Measurements from ENCODE around the gene SULT6B1.

The SULT6B1 gene

DNA sequence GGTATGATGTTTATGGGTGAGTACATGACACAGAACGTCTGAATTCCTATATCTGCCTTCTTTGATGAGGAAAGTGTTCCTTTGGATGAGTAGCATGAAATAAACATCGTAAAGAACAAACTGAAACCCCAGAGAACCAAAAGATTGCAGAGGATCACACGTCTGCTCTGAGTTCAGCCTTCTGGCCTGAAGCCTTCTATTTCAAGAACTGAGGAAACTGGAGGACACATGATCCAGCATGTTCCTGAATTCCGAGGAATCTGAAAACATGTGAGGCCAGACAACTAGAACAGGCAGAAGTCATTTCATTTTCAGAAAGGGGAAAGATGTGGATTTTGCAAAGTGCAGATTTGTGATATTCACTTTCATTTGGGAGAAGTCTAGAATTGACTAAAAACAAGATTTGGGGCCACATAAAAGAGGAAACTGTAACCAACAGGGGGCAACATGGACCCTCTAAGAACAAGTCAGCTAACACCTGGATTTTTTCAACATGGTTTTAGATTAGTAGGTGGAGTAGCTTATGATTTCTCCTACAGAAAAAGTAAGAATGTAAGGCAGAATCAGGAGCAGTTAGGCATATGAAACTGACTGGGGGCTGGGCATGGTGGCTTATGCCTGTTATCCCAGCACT, 8.3 kb downstream of the SULT6B1 start:
- no peak overlapping the region for H3K27ac ChIP-seq
- TF ChIP-seq, protein P1, sequence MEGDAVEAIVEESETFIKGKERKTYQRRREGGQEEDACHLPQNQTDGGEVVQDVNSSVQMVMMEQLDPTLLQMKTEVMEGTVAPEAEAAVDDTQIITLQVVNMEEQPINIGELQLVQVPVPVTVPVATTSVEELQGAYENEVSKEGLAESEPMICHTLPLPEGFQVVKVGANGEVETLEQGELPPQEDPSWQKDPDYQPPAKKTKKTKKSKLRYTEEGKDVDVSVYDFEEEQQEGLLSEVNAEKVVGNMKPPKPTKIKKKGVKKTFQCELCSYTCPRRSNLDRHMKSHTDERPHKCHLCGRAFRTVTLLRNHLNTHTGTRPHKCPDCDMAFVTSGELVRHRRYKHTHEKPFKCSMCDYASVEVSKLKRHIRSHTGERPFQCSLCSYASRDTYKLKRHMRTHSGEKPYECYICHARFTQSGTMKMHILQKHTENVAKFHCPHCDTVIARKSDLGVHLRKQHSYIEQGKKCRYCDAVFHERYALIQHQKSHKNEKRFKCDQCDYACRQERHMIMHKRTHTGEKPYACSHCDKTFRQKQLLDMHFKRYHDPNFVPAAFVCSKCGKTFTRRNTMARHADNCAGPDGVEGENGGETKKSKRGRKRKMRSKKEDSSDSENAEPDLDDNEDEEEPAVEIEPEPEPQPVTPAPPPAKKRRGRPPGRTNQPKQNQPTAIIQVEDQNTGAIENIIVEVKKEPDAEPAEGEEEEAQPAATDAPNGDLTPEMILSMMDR (IDR thresholded peaks at IDR 0.05), result no peak
- no peak for TF ChIP-seq ZFX (IDR thresholded peaks at IDR 0.05; ENCODE audit: borderline replicate concordance)

- TF ChIP-seq, protein P1 (IDR thresholded peaks at IDR 0.05), result no peak
- TF ChIP-seq ZFX (IDR thresholded peaks at IDR 0.05; ENCODE audit: borderline replicate concordance), result no peak
- H3K27ac ChIP-seq, result no peak overlapping the region
These were observed 14.7 kb downstream of the SULT6B1 start for GRCh38 chr2:37173741-37174140.

- TF ChIP-seq, protein P1 (IDR thresholded peaks at IDR 0.05), result no peak
- H3K27ac ChIP-seq, result no peak overlapping the region
These were observed 16.9 kb downstream of the SULT6B1 start for GRCh38 chr2:37171624-37171950.

DNA sequence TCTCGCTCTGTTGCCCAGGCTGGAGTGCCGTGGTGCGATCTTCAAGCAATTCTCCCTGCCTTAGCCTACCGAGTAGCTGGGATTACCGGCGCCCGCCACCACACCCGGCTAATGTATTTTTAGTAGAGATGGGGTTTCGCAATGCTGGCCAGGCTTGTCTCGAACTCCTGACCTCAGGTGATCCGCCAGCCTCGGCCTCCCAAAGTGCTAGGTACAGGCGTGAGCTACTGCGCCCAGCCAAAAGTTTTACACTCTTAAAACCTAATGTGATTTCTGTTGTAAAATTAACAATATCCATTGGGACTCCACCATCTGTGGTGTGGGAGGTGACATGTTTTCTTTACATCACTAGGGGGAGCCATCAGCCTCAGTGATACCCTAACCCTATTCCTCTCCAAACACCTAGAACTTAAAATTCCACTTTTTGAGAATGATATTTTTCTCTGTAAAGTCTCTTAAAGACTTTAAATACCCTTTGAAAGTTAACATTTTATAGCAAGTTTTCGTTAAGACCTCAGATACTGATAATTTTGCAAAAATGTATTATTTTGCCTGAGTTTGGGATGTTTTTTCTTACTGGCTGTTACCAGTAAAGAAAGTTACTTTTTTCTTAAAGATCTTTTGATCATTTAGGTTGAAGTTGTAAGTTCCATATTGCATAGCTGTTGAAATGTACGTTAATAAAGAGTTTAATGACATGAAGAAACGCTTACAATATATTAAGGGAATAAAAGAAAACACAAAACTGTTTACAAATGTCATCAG, 20.1 kb downstream of the SULT6B1 start:
- no peak overlapping the region for H3K27ac ChIP-seq
- TF ChIP-seq, protein P1 (IDR thresholded peaks at IDR 0.05), result peak; percentile 91
- TF ChIP-seq ZFX (IDR thresholded peaks at IDR 0.05; ENCODE audit: borderline replicate concordance), result no peak

DNA sequence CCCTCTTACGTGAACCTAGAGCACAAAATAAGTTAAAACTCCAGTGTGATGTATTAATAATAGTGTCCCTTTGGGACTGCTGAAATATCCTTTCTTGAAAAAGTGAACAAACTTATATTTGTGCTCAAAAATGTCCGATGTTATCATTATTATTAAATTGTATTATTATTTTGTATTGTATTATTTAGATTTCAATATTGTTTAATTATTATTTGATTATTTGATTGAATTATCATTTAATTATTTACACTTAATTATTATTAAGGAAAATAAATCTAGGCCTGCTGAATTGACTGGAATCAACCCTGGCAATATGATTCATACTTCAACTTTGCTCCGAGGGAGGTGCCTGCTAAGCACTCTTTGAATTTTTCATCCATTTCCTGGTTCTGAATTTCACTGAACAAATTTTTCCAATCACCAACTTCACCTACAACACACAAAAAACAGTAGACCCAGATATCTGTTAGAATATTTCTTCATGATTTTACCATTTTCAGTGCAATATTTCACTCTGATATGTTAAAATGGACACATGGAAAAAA, 20.8 kb downstream of the SULT6B1 start:
- H3K27ac ChIP-seq, result no peak overlapping the region

GRCh38 chr2:37164757-37165156, 23.7 kb downstream of the SULT6B1 start:
- TF ChIP-seq, protein P1 (IDR thresholded peaks at IDR 0.05), result no peak
- TF ChIP-seq ZFX (IDR thresholded peaks at IDR 0.05; ENCODE audit: borderline replicate concordance), result no peak
- H3K27ac ChIP-seq, result no peak overlapping the region

More for the DNA sequence above, 20.8 kb downstream of the SULT6B1 start:
- TF ChIP-seq, protein P1 (IDR thresholded peaks at IDR 0.05), result no peak
- TF ChIP-seq ZFX (IDR thresholded peaks at IDR 0.05; ENCODE audit: borderline replicate concordance), result no peak

All from 22Rv1 (cell line).